ENCODE results near the gene NUMBL.
"Not testable (repeated sequence)": the region's sequence is repeated elsewhere in the genome, so short reads cannot be mapped to it uniquely, and the experiment has no call there.

NUMBL gene

DNA sequence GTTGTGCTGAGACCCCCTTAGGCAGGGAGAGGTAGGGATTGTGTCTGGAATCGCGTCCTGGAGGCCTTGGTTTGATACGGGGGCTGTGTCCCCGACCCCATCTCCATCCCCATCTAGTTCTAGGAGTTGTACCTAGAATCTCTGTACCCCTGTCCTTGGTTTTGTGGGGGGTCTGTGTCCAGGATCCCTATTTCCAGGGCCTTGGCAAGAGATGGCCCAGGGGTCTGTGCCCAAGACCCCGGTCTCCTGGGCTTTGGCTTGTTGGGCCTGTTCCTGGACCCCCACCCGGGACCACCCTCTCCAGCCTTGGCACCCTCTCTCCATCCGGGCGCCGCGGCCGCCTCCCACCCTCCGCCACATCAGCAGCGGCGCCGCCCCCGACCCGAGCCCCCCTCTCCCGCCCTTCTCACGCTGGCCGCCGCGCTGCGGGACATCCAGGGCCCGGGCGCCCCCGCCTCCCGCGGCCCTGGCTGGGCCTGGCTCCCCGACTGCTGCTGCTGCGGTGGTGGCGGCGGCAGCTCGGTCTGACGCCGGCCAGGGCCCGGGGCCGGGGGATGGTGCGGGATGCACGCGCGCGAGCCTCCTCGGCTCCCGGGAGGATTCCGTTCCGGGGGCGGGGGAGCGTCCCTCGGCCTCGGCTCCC is at the start of gene NUMBL:
NUMBL (minus strand) TSS at position 602 of the 643 bp plus-strand sequence; CDS start at position 434, 168 bp downstream.
- DNase-seq: no peak

DNA sequence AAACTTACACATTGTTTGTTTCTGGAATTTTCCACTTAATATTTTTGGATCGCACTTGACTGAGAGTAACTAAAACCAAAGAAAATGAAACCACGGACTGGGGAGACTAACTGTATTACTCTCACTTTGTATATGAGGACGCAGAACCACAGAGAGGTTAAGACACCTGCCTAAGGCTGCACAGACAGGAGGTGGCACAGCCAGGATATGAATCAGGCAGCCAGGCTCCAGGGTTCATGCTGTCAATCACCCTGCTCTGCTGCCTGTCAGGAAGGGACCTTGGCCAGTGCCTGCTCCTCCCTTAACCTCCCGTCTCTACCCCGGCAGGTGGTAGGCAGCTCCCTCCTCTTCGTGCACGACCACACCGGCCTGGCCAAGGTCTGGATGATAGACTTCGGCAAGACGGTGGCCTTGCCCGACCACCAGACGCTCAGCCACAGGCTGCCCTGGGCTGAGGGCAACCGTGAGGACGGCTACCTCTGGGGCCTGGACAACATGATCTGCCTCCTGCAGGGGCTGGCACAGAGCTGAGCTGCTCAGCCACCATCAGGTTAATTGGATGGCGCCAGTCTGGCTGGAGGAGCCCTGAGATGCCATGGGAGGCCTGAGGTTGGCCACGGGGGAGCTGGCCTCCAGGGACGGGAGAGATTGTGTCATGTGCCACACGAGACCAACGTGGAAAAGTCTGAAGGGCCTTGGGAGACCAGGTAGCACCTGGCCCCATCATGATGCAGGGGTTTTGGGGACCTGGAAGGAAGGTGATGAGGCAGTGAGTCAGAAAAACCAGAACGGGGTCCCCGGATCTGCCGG is 48.8 kb upstream of the NUMBL start:
- DNase-seq: no peak

DNA sequence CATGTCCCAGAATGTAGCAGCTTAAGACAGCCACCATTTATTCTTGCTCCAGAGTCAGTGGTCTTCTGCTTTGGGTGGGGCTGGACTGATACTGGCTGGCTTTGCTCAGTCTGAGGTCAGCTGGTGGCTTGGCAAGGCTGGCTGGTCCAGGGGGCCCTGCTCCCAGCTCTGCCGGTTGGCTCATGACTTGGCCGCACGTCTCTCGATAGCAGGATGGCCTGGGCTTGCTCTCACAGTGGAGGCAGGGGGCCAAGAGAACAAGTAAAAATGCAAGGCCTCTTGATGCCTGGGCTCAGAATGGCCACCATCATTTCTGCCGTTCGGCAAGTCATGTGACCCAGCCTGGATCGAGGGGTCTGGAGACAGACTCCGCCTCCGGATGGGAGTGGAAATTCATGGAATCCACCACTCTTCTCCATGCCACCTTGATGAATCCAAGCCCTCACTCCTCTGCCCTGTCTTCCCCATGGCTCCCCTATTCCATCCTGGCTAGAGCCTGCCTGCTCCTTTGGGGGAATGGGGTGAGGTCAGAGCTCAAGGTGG is 46.7 kb upstream of the NUMBL start:
- no peak for DNase-seq

GRCh38 chr19:40736661-40737060 is 46.2 kb upstream of the NUMBL start:
- no peak for DNase-seq

DNA sequence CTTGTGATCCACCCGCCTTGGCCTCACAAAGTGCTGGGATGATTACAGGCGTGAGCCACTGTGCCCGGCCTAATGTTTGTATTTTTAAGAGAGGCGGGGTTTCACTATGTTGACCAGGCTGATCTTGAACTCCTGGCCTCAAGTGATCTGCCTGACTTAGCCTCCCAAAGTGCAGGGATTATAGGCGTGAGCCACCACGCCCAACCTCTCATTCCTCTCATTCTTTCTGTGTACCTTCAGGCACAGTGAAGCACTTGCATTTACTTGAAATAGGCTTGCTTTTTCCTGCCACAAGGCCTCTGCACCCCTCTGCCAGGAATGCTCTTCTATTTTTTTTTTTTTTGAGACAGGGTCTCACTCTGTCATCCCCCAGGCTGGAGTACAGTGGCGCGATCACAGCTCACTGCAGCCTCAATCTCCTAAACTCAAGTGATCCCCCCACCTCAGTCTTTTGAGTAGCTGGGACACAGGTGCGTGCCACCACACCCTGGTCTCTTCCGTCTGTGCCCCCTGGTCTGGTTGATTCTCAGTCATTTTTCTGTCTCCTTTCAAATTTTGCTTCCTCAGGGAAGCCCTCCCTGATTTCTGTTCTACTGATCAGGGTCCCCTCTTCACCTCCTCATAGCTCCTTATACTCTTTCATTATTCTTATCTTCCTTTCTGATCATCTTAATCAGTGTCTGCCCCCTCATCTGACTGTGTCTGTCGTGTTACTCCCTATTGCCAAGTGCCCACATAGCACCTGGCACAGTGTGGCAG is 44.7 kb upstream of the NUMBL start:
- no peak for DNase-seq

GRCh38 chr19:40733149-40733548 is 42.7 kb upstream of the NUMBL start:
- DNase-seq: no peak

DNA sequence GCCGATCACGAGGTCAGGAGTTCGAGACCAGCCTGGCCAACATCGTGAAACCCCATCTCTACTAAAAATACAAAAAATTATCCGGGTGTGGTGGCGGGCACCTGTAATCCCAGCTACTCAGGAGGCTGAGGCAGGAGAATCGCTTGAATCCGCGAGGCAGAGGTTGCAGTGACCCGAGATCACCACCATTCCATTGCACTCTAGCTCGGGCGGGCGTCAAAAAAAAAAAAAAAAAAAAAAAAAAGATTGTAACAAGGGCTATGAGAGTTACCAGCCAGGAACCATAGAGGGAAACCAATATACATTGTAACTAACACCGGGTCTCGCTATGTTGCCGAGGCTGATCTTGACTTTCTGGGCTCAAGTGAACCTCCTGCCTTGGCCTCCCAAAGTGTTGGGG is 41.9 kb upstream of the NUMBL start:
- not testable (repeated sequence) for DNase-seq

DNA sequence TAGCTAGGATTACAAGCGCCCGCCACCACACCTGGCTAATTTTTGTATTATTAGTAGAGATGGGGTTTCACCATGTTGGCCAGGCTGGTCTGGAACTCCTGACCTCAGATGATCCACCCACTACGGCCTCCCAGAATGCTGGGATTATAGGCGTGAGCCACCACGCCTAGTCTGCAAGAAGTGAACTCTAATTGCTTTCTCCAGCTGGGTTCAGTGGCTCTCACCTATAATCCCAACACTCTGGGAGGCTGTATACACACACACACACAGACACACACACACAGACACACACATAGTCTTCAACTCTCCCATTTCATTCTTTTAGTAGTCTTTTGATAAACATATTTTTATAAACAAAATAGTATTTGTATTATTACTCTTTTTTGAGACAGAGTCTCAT is 39.6 kb upstream of the NUMBL start:
- DNase-seq: not testable (repeated sequence)

DNA sequence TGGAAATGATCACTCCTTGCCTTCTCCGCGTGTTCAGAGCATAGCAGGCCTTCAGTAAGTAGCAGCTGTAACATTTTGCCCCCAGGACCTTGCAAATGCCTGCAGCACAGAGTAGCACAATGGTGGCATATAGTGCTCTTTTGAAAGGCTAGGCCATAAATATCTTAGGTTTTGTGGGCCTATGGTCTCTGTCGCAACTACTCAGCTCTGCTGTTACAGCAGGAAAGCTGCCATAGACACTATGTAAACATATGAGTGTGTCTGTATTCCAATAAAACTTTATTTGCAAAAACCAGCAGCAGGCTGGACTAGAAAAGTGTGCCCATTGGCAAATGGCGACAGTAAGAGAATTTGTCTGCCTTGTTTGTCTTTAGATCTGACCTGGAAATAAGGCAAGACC is 35.8 kb upstream of the NUMBL start:
- DNase-seq: no peak

GRCh38 chr19:40724855-40725254 is 34.4 kb upstream of the NUMBL start:
- no peak for DNase-seq

GRCh38 chr19:40724315-40724714 is 33.9 kb upstream of the NUMBL start:
- DNase-seq: no peak

DNA sequence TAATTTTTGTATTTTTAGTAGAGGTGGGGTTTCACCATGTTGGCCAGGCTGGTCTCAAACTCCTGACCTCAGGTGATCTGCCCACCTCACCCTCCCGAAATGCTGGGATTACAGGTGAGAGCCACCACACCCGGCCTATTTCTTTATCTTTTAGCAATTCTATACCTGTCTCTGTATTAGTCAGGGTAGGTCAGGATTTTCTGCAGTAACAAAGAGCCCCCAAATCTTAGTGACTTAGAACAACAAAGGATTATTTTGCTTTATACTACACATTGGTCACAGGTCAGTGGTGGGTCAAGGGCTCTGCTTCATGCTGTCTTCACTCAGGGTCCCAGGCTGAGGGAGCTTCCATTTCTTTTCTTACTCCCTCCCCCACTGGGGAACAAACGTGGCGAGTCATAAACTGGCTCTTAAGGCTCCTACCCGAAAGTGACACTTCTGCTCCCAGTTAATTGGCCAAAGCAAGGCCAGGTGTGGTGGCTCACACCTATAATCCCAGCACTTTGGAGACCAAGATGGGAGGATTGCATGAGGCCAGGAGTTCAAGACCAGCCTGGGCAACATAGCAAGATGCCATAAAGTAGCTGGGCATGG is 33.3 kb upstream of the NUMBL start:
- DNase-seq: no peak

GRCh38 chr19:40721936-40722661 is 31.6 kb upstream of the NUMBL start:
- DNase-seq: no peak

- DNase-seq: no peak
These were observed 30.7 kb upstream of the NUMBL start for GRCh38 chr19:40721140-40721486.

DNA sequence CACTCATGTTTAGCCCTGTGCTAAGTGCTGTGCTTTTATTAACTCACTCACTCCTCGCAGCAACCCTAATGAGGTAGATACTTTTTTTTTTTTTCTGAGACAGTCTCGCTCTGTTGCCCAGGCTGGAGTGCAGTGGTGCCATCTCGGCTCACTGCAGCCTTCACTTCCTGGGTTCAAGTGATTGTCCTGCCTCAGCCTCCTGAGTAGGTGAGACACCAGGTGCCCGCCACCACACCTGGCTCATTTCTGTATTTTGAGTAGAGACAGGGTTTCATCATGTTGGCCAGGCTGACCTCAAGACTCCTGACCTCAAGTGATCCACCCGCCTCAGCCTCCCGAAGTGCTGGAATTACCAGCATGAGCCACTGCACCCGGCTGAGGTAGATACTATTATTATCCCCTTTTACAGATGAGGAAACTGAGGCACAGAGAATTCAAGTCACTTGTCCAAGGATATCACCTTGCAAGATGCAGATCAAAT is 29.0 kb upstream of the NUMBL start:
- DNase-seq: no peak

GRCh38 chr19:40718774-40719391 is 28.4 kb upstream of the NUMBL start:
- no peak for DNase-seq

DNA sequence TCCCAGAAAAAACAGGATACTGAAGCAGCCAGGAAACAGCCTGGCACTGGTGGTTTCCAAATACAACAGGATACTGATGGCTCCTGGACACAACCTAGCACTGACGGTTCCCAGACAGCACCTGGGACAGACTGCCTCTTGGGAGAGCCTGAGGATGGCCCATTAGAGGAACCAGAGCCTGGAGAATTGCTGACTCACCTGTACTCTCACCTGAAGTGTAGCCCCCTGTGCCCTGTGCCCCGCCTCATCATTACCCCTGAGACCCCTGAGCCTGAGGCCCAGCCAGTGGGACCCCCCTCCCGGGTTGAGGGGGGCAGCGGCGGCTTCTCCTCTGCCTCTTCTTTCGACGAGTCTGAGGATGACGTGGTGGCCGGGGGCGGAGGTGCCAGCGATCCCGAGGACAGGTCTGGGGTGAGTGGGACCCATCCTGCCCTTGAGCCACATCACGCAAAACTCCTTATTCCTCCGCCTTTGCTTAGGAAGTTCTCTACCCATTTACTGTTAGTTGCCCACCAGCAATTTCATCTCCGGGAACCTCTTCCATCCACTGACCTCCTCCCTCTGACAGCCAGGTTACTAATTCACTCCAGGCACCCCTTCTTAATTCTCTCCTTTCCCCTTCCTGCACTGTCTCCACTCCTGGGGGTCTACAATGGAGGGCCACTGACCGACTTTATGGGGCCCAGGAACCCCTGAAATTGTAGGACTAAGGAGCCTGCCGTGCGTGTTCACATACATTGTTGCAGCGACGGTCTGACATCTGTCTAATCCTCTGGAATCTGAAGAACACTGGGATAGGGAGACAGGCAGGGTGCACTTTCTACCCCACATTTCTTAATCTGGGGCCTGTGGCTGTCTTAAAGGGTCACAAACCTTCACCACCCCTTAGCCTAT is 27.7 kb upstream of the NUMBL start:
- DNase-seq: no peak

DNA sequence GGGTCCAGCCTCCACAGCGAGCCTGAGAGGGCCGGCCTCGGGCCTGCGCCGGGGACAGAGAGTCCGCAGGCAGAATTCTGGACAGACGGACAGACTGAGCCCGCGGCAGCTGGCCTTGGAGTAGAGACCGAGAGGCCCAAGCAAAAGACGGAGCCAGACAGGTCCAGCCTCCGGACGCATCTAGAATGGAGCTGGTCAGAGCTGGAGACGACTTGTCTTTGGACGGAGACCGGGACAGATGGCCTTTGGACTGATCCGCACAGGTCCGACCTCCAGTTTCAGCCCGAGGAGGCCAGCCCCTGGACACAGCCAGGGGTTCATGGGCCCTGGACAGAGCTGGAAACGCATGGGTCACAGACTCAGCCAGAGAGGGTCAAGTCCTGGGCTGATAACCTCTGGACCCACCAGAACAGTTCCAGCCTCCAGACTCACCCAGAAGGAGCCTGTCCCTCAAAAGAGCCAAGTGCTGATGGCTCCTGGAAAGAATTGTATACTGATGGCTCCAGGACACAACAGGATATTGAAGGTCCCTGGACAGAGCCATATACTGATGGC is 27.0 kb upstream of the NUMBL start:
- DNase-seq: no peak

DNA sequence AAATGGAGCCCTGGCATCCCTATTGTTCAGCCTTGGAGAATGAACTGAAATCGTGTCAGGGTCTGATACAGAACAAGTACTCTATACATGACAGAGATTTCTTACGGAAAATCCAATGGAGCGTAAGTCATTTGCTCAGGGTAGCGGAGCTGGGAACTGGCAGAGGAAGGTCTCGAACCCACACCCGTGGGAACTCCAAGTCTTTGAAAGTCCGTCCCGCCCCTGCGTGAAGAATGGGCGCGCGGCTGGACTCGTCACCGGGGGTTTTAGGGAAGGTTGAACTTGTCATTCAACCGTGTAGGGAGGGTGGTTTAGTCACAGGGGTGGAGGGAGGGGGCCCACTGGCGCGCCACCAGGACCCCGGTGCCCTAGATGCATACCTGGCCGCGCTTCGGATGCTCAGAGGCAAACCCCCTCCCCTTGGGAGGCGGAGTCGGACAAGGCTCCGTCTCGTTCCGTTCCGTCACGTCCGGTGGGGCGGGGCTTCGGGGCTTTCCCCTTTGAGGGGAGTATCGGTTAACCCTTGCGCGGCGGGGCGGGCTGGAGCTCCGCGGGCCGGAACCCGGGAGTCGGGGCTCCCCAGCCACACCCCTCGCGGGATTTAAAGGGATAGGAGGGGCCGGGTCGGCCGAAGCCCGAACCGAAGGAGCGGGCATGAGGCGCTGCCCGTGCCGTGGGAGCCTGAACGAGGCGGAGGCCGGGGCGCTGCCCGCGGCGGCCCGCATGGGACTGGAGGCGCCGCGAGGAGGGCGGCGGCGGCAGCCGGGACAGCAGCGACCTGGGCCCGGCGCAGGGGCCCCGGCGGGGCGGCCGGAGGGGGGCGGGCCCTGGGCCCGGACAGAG is 26.3 kb upstream of the NUMBL start, which contains the start of the genes COQ8B and ITPKC:
COQ8B (minus strand) TSS at position 405 of the 843 bp plus-strand sequence. CDS start 2,254 bp downstream, outside the sequence.
ITPKC (plus strand) TSS at position 631 of the 843 bp plus-strand sequence; CDS start at position 655, 24 bp downstream.
- peak; percentile 100 for DNase-seq
